ENCODE results near the gene SPEG.

Gene SPEG

GRCh38 chr2:219444566-219445091 is 10.0 kb downstream of the SPEG start:
- DNase-seq: no peak

- no peak for DNase-seq
Observed at GRCh38 chr2:219445220-219445640, 10.6 kb downstream of the SPEG start.

GRCh38 chr2:219446101-219446504 is 11.5 kb downstream of the SPEG start:
- no peak for DNase-seq

GRCh38 chr2:219446689-219447088 is 12.0 kb downstream of the SPEG start:
- DNase-seq: no peak

GRCh38 chr2:219447242-219448098 is 12.8 kb downstream of the SPEG start:
- DNase-seq: no peak

GRCh38 chr2:219448099-219448775 is 13.6 kb downstream of the SPEG start:
- no peak for DNase-seq

GRCh38 chr2:219448776-219449341 is 14.2 kb downstream of the SPEG start:
- DNase-seq: no peak

- no peak for DNase-seq
Observed at GRCh38 chr2:219449609-219450008, 15.0 kb downstream of the SPEG start.

- DNase-seq: no peak
Observed at GRCh38 chr2:219451661-219452360, 17.2 kb downstream of the SPEG start.

GRCh38 chr2:219452361-219453317 is 18.0 kb downstream of the SPEG start:
- no peak for DNase-seq

- DNase-seq: no peak
Observed at GRCh38 chr2:219453671-219454590, 19.3 kb downstream of the SPEG start.

- no peak for DNase-seq
Observed at GRCh38 chr2:219455581-219455980, 20.9 kb downstream of the SPEG start.

GRCh38 chr2:219457784-219458369 is 23.2 kb downstream of the SPEG start:
- DNase-seq: no peak

- DNase-seq: no peak
Observed at GRCh38 chr2:219458996-219459395, 24.4 kb downstream of the SPEG start.

- peak; percentile 42 for DNase-seq
Observed at GRCh38 chr2:219459460-219460311, 25.0 kb downstream of the SPEG start.

GRCh38 chr2:219460424-219460926 is 25.8 kb downstream of the SPEG start:
- no peak for DNase-seq

- DNase-seq: no peak
Observed at GRCh38 chr2:219461047-219461514, 26.4 kb downstream of the SPEG start.

- DNase-seq: no peak
Observed at GRCh38 chr2:219461669-219462068, 27.0 kb downstream of the SPEG start.

GRCh38 chr2:219462349-219462748 is 27.7 kb downstream of the SPEG start:
- DNase-seq: no peak
